ENCODE results near the gene VAPB. TPM values are rescaled to one million over a fixed set of nuclear protein-coding genes. Genes with fewer than 3 reads are reported as not detected.
A peak's percentile ranks its signal among the peaks of the same experiment; 100 is the strongest.

VAPB gene
- total and polyA plus RNA-seq, 9 donors = 20.7 to 56.6 (median 47.1) TPM

DNA sequence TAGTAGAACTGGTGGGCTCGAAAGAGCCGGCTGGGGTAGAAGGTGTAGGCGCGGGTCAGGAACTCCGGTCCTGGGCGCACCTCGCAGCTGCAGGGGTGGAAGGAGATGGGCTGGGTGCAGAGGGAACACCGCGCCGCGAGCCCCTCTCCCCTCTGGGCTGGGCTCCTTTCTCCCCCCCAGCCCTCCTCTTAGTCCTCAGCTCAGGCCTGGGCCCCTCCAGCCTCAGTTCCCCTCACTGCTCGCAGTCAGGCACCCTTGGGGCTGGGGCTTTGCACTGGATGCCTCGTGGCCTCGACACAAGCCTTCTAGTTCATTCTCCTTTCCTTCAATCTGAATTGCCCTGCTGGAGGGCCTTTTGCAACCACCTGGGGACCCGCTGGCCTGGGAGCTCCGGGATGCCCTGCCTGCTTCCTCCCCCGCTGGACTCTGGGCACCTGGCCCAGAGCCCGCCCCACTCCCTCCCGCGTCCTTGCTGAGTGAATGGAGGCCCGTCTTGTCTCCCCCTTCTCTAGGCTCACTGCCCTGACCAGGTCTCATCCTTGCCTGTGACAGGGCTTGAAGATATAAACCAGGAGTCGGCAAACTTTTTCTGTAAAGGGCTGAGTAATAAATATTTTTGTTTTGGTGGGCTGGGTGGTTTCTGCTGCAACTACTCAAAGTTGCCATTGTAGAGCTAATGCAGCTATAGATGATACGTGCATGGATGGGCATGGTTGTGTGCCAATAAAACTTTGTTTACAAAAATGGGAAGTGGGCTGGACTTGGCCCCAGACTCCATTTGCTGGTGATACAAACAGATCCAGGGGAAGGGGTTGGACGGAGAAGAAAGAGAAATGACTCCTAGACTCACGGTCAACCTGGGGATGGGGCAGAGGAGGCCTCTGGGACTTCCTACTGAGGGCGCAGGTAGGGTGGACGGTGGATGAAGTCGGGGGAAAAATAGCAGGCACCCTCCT is 78.8 kb downstream of the VAPB start:
- H3K4me1 ChIP-seq (ENCODE audit: control insufficient read depth, insufficient read depth, low read length) = peaks cover 67% of the 10 kb centered on the region
- H3K27me3 ChIP-seq (ENCODE audit: control insufficient read depth, insufficient read depth, low read length) = no peaks in the 10 kb centered on the region
- no peak overlapping the region for H3K27ac ChIP-seq (ENCODE audit: low read length)
- H3K4me3 ChIP-seq (ENCODE audit: low read length) = no peak overlapping the region
- no peak for DNase-seq
- H3K9me3 ChIP-seq (replicated peaks; ENCODE audit: control insufficient read depth, low read depth, low read length) = no peaks in the 10 kb centered on the region
- 68% methylated on average over 10 of the region's 28 CpGs for WGBS (ENCODE audit: insufficient coverage)
- no peaks in the 10 kb centered on the region for H3K36me3 ChIP-seq (ENCODE audit: control insufficient read depth, insufficient read depth, low read length)

- Histone ChIP-seq H3K9me3 (replicated peaks; ENCODE audit: control insufficient read depth, low read depth, low read length) (no peaks in the 10 kb centered on the region), H3K4me1 (ENCODE audit: control insufficient read depth, insufficient read depth, low read length) (peaks cover 64% of the 10 kb centered on the region), H3K4me3 (ENCODE audit: low read length) (no peak overlapping the region), H3K27me3 (ENCODE audit: control insufficient read depth, insufficient read depth, low read length) (no peaks in the 10 kb centered on the region), H3K36me3 (ENCODE audit: control insufficient read depth, insufficient read depth, low read length) (no peaks in the 10 kb centered on the region), H3K27ac (ENCODE audit: low read length) (peak overlapping the region; percentile 89)
- peak; percentile 91 for DNase-seq
- WGBS (ENCODE audit: insufficient coverage) = 28% methylated on average over 4 of the region's 12 CpGs
Observed at GRCh38 chr20:58469616-58470015, 80.6 kb downstream of the VAPB start.

DNA sequence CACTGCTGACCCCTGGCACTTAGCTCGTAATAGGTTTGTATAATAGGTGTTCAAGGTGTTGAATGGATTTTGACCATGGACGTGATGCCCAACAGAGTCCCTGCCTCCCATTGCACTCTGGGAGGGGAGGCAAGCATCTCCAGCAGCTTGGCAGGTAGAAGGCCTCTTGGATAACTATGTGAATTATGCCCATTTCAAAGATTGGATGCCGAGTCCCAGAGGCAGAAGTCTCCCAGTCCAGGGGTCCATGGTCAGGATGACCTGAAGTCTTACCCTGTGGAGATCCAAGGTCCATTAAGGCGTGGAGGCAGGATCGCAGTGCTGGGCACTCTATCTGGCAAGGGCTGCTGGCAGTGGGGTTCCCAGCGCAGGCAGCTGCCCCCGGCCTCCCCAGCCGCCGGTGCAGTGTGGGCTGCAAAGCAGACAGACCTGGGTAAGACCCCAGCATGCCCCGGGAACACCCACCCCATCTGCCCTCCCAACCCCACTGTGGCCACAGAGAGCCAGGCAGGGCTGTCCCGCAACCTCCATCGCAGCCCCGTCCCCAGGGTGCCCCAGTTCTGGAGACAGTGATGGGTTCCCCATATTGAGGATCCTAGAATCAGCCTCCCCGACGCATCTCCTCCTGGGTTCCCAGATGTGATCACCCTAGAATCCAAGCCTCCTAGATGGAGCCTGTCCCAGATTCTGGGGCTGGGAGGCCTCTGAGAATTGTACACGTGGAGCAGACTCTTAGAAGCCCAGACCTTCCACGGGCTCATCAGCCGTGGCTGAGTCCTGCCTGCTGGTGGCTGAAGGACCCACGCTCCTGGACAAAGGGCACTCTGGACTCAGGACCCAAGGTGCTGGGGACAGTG is 81.5 kb downstream of the VAPB start:
- H3K27ac ChIP-seq (ENCODE audit: low read length) = peak overlapping the region; percentile 89
- 69% methylated on average over 15 of the region's 19 CpGs for WGBS (ENCODE audit: insufficient coverage)

DNA sequence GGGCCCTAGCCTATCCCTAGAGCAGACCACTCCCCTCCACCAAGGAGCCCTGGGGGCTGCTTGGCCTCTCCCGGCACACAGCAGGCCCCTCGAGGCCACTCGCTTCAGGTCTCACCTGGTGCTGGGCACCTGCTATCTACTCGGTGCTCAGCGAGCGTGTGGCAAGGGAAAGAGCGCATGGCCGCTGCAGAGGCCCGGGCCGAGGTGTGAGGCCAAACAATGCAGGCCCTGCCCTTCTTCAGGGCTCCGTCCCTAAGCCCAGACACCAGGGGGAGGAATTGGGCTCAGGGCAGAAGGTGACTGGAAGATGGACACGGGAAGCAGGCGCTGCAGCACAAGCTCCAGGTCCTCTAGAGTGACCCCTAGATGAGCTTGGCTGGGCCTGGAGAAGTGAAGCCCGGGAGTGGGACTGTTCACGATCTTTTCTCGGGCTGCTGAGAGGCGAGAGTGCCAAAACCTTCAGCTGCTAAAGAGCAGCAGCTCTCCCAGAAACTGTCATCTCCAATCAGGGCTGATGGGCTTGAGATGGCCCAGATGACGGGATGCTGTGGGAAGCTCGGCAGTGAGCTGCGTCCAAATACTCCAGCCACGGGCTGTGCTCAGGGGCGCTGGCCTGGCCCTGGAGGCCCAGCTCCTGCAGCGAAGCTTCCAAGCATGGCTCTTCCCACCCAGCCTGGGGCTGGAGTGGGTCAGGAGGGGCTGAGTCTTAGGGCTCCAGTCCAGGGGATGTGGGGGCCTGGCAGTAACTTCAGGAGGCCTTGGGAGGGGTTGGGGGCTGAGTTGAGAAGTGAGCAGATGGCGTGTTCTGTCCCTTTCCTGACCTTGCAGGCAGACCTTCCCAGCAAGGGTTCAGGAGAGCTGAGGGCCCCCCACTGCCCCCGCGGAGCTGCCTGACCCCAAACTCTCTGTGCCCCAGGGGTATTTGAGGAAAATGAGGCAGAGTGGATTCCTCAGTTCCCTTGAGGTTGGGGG is 82.5 kb downstream of the VAPB start:
- WGBS (ENCODE audit: insufficient coverage) = 19% methylated on average over 23 of the region's 26 CpGs
- H3K27ac ChIP-seq (ENCODE audit: low read length) = peak overlapping the region; percentile 89

More for the DNA sequence above, 81.5 kb downstream of the VAPB start:
- Histone ChIP-seq H3K9me3 (replicated peaks; ENCODE audit: control insufficient read depth, low read depth, low read length) (no peaks in the 10 kb centered on the region), H3K27me3 (ENCODE audit: control insufficient read depth, insufficient read depth, low read length) (no peaks in the 10 kb centered on the region), H3K4me1 (ENCODE audit: control insufficient read depth, insufficient read depth, low read length) (peaks cover 57% of the 10 kb centered on the region), H3K36me3 (ENCODE audit: control insufficient read depth, insufficient read depth, low read length) (no peaks in the 10 kb centered on the region), H3K4me3 (ENCODE audit: low read length) (no peak overlapping the region)
- peak; percentile 84 for DNase-seq

DNA sequence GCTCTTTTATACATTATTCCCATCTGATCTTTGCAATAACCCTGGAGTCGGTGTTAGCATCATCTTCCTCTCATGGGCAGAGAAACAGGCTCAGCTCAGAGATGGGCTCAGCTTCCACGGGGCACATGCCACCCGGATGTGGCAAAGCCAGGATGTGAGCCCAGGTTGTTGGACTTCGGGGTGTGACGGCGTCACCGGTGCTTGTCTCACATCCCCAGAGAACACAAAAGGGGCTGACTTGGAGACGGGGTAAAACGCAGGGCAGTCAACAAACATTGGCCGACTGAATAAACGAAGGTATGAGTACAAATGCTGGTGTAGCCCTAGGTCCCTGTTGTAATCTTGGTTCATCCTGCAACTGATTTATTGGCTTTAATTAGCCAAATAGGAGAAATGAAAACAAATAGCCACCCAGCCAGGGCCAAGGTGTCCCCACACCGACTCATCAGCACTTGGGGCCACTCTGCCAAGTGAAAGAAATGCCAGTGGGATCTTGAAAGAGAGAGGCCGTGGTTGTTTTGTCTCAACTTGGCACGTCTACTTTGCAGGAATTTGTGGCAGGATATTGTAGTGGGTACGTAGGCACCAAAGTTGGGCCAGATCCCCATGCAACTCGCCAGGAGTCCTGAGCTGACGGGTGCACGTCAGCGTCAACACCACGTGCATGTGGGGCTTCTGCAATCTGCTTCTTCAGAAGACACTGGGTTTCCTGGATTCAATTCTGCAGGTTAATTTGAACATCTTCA is 83.4 kb downstream of the VAPB start:
- WGBS (ENCODE audit: insufficient coverage) = 72% methylated on average over 18 of the region's 20 CpGs

More for the DNA sequence above, 82.5 kb downstream of the VAPB start:
- Histone ChIP-seq H3K4me1 (ENCODE audit: control insufficient read depth, insufficient read depth, low read length) (peaks cover 57% of the 10 kb centered on the region), H3K4me3 (ENCODE audit: low read length) (no peak overlapping the region), H3K36me3 (ENCODE audit: control insufficient read depth, insufficient read depth, low read length) (no peaks in the 10 kb centered on the region), H3K9me3 (replicated peaks; ENCODE audit: control insufficient read depth, low read depth, low read length) (no peaks in the 10 kb centered on the region), H3K27me3 (ENCODE audit: control insufficient read depth, insufficient read depth, low read length) (no peaks in the 10 kb centered on the region)
- peak; percentile 99 for DNase-seq

DNA sequence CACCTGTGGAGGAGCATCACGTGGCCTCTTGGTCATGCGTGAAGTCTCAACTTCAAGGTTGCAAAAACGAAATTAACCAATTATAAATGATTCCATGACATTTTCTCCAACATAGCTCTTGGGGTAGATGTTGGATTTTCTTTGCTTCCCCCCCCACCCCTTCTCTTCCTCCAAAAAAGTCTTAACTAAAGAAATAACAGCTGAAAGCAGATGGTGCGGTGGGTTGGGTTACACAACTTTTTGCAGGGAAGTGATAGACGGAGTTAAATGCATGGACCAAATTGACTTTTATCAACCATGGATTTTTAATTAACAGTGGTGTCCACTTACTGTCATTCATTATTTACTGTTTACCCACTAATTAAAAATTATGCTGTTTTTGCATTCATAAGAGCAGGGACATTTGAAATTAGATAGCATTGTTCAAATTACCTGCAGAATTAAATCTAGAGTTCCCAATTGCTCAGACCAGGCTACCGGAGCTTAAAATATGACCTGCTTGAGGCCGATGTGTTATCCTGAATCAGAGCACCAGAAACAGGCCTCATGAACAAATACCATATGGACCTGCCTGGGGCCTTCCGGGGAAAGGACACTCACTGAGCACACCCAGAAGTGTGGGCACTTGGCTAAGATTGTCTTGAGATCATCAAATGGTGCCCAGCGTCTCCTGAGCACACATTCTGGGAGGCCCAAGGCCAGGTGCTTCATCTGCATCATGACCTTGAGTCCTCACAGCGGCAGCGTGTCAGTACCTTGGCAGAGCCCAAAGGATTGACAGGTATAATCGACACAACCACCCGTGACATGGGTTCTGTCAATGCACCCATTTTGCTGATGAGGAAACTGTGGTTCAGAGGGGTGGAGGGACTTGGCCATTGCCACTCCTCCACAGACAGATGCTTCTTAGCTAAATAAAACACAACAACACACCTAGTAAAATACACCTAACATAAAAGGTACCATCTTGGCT is 84.7 kb downstream of the VAPB start:
- Histone ChIP-seq H3K27ac (ENCODE audit: low read length) (peak overlapping the region; percentile 86), H3K4me1 (ENCODE audit: control insufficient read depth, insufficient read depth, low read length) (peaks cover 49% of the 10 kb centered on the region), H3K4me3 (ENCODE audit: low read length) (no peak overlapping the region), H3K36me3 (ENCODE audit: control insufficient read depth, insufficient read depth, low read length) (no peaks in the 10 kb centered on the region), H3K27me3 (ENCODE audit: control insufficient read depth, insufficient read depth, low read length) (no peaks in the 10 kb centered on the region), H3K9me3 (replicated peaks; ENCODE audit: control insufficient read depth, low read depth, low read length) (peaks cover 12% of the 10 kb centered on the region)
- WGBS (ENCODE audit: insufficient coverage) = 81% methylated on average over 6 of the region's 13 CpGs
- peak; percentile 53 for DNase-seq

More for the DNA sequence above, 83.4 kb downstream of the VAPB start:
- H3K36me3 ChIP-seq (ENCODE audit: control insufficient read depth, insufficient read depth, low read length) = no peaks in the 10 kb centered on the region
- peak; percentile 38 for DNase-seq
- no peak overlapping the region for H3K4me3 ChIP-seq (ENCODE audit: low read length)
- H3K27me3 ChIP-seq (ENCODE audit: control insufficient read depth, insufficient read depth, low read length) = no peaks in the 10 kb centered on the region
- peaks cover 57% of the 10 kb centered on the region for H3K4me1 ChIP-seq (ENCODE audit: control insufficient read depth, insufficient read depth, low read length)
- H3K9me3 ChIP-seq (replicated peaks; ENCODE audit: control insufficient read depth, low read depth, low read length) = peaks cover 3% of the 10 kb centered on the region
- H3K27ac ChIP-seq (ENCODE audit: low read length) = peak overlapping the region; percentile 86

DNA sequence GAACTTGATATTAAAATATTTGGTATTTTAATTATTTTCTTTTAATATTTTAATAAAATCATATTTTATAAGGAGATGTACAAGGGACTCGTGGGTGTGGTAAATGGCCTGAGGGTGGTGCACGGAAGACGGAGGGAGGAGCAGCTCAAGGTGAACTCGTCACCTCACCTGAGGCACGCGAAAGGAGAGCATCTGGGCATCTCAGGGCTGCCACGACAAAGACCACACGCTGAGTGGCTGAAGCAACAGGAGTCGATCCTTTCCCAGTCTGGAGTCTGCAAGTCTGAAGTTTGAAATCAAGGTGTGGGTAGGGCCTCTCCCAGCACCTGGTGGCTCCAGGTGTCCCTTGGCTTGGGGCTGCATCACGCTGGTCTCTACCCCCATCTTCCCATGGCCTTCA is 86.4 kb downstream of the VAPB start:
- H3K27ac ChIP-seq (ENCODE audit: low read length) = no peak overlapping the region
- H3K4me3 ChIP-seq (ENCODE audit: low read length) = no peak overlapping the region
- no peaks in the 10 kb centered on the region for H3K27me3 ChIP-seq (ENCODE audit: control insufficient read depth, insufficient read depth, low read length)
- H3K4me1 ChIP-seq (ENCODE audit: control insufficient read depth, insufficient read depth, low read length) = peaks cover 44% of the 10 kb centered on the region
- H3K9me3 ChIP-seq (replicated peaks; ENCODE audit: control insufficient read depth, low read depth, low read length) = peaks cover 14% of the 10 kb centered on the region
- no peaks in the 10 kb centered on the region for H3K36me3 ChIP-seq (ENCODE audit: control insufficient read depth, insufficient read depth, low read length)
- no peak for DNase-seq
- WGBS (ENCODE audit: insufficient coverage) = 95% methylated on average over 8 of the region's 10 CpGs

DNA sequence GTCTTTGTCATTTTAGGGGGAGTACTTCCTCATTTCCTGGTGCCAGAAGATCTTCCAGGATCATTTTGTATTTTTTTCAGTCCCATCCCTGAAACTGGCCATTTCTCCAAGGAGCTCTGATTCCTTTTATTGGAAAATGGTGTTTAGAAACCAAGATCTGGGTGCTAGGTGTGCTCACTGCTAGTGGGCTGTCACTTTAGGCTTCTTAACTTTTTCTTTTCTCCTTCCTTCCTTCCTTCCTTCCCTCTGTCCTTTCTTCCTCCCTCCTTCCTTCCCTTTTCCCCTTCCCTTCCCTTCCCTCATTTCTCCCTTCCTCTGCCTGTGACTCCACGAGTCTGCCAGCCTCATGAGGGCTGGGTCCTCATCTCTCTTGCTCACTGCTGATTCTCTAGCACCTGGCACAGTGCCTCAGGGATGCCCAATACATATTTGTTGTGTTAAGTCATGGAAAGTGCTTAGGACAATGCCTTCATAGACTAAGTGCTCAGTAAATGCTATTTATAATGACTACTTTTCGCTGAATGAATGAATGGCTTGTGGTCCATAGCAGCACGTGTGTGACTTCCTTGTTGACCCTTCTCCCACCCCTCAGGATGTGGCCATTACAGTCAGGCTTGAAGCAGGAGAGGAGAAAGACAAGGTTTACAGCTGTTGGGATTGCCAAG is 89.2 kb downstream of the VAPB start:
- no peak overlapping the region for H3K4me3 ChIP-seq (ENCODE audit: low read length)
- no peaks in the 10 kb centered on the region for H3K27me3 ChIP-seq (ENCODE audit: control insufficient read depth, insufficient read depth, low read length)
- H3K27ac ChIP-seq (ENCODE audit: low read length) = no peak overlapping the region
- DNase-seq = no peak
- no peaks in the 10 kb centered on the region for H3K36me3 ChIP-seq (ENCODE audit: control insufficient read depth, insufficient read depth, low read length)
- WGBS (ENCODE audit: insufficient coverage) = no CpG with 5 or more reads among the region's 3 CpGs
- peaks cover 30% of the 10 kb centered on the region for H3K4me1 ChIP-seq (ENCODE audit: control insufficient read depth, insufficient read depth, low read length)
- peaks cover 14% of the 10 kb centered on the region for H3K9me3 ChIP-seq (replicated peaks; ENCODE audit: control insufficient read depth, low read depth, low read length)
